Coronary artery (tissue), 2 donors: ENCODE results near the gene HSP90AB1.
A peak's percentile ranks its signal among the peaks of the same experiment; 100 is the strongest.

Source experiments
- DNase-seq: peaks from one replicate; pipeline ENCODE4 v3.0.0-alpha.2; 2017; ENCODE audit warnings: low spot score
- H3K27ac ChIP-seq, 2 donors: fragments of 200-600 bp; sonication (generic); one replicate each; pipeline ENCODE4 v1.5.1; 2016 to 2019
- H3K4me3 ChIP-seq: fragments of 200-600 bp; sonication (generic); 2 replicates; pipeline ENCODE4 v1.5.1; 2016; ENCODE audit warnings: mild to moderate bottlenecking, moderate library complexity
- CTCF ChIP-seq: fragments of 200-600 bp; sonication (generic); IDR thresholded peaks from one replicate; pipeline ENCODE4 v1.5.1; 2019; ENCODE audit warnings: antibody characterized with exemption

Gene HSP90AB1

GRCh38 chr6:44273617-44274016 lies 26.7 kb downstream of the HSP90AB1 start:
- Histone ChIP-seq H3K4me3 (no peak overlapping the region), H3K27ac (no peak overlapping the region)
- no peak for DNase-seq
- no peak for TF ChIP-seq CTCF

GRCh38 chr6:44275271-44275748 lies 28.4 kb downstream of the HSP90AB1 start:
- no peak overlapping the region for H3K27ac ChIP-seq
- DNase-seq = no peak
- no peak for TF ChIP-seq CTCF
- peak overlapping the region; percentile 71 for H3K4me3 ChIP-seq

GRCh38 chr6:44275749-44276648 lies 29.1 kb downstream of the HSP90AB1 start:
- peak overlapping the region; percentile 71 for H3K4me3 ChIP-seq
- no peak overlapping the region for H3K27ac ChIP-seq
- DNase-seq = no peak
- no peak for TF ChIP-seq CTCF

- no peak for DNase-seq
- Histone ChIP-seq H3K27ac (no peak overlapping the region), H3K4me3 (no peak overlapping the region)
- TF ChIP-seq CTCF = no peak
Observed at GRCh38 chr6:44276667-44277640, 30.1 kb downstream of the HSP90AB1 start.

GRCh38 chr6:44277763-44278162 lies 30.9 kb downstream of the HSP90AB1 start:
- no peak for DNase-seq
- no peak for TF ChIP-seq CTCF
- Histone ChIP-seq H3K4me3 (no peak overlapping the region), H3K27ac (no peak overlapping the region)

- no peak for TF ChIP-seq CTCF
- no peak for DNase-seq
- no peak overlapping the region for H3K27ac ChIP-seq
Observed at GRCh38 chr6:44278315-44278714, 31.4 kb downstream of the HSP90AB1 start.

More at GRCh38 chr6:44278315-44278714, 31.4 kb downstream of the HSP90AB1 start:
- no peak overlapping the region for H3K4me3 ChIP-seq
